GM19238 (cell line): ENCODE measurements around the gene TRPC1.
A peak's percentile ranks its signal among the peaks of the same experiment; 100 is the strongest.
"Not testable (repeated sequence)": the region's sequence is repeated elsewhere in the genome, so short reads cannot be mapped to it uniquely, and the experiment has no call there.

Source experiments
- DNase-seq: peaks from one replicate; pipeline ENCODE4 v3.0.0; 2011; ENCODE audit warnings: low spot score; ENCODE audit not compliant: insufficient read length

TRPC1 gene

GRCh38 chr3:142752605-142753004 is 28.8 kb downstream of the TRPC1 start:
- DNase-seq: not testable (repeated sequence)

DNA sequence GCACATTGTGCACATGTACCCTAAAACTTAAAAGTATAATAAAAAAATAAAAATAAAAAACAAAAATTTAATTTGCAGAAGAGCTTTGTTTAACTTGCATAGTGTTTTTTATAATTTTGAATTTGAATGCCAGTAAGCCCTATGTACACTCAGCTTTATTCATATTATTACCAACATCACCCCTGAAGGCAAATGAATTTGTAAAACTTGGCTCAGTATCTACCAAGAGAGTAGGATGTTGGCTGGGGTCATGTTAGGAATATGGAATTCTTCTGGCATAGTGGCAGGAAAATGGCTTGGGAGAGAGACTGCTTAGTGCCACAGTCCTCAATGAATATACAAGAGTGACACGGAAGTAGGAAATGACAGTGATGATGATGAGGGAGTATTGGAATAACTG is 30.7 kb downstream of the TRPC1 start:
- no peak for DNase-seq

GRCh38 chr3:142768338-142768737 is 44.5 kb downstream of the TRPC1 start:
- no peak for DNase-seq

GRCh38 chr3:142777927-142778326 is 54.1 kb downstream of the TRPC1 start:
- DNase-seq: no peak

- no peak for DNase-seq
These were observed 54.7 kb downstream of the TRPC1 start for GRCh38 chr3:142778541-142778940.

- DNase-seq: no peak
These were observed 55.8 kb downstream of the TRPC1 start for GRCh38 chr3:142779591-142779990.

DNA sequence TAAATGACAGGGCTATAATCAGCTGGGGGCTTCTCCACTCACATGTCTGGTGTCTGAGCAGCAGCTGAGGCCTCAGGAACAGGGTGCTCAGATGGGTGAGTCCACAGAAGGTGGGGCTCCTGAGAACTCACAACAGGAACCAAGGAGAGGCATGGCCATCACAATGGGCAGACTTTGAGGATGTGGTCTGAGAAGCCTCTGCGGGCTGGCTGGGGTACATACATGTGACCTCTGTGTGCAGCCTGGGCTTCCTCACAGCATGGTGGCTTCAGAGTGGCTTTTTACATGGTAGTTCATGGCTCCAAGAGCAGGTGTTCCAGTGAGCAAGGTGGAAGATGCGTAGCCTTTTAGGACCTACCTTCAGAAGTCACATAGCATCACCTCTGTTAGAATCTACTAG is 58.8 kb downstream of the TRPC1 start:
- no peak for DNase-seq

DNA sequence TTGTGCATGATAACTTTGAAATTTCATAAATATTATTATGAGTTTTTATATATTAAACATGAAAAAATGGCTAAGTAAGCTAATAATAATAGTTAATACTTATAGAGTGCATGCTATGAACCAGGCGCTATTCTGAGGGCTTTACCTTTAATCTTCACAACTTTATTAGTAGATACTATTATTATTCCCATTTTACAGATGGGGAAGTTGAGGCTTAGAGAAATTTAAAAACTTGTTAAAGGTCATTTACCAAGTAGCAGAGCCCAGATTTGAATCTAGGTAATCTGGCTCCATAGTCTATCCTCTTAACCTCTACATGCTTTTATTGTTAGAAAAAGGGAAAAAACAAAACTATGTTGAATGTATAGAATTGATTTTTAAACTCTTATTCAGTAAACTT is 60.4 kb downstream of the TRPC1 start:
- DNase-seq: no peak

DNA sequence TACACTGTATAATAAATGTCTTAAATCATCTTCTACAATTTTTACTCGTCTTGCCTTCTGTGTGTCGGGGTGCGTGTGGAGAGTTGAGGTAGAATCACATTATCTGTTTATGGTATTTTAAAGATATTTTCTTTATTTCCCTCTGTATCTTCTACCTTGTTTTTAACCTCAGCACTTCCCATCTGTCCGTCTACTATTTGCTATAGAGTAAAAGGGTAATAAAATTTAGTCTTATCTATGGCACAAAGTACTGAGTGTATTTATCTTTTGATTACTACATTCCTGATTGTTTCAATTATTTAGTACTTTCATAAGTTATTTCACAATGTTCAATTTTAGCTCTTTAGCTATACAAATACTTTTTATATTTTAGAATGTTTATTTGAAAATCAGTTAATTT is 62.2 kb downstream of the TRPC1 start:
- DNase-seq: no peak

- no peak for DNase-seq
These were observed 63.9 kb downstream of the TRPC1 start for GRCh38 chr3:142787719-142788118.

GRCh38 chr3:142794508-142794907 is 70.7 kb downstream of the TRPC1 start:
- no peak for DNase-seq

- DNase-seq: no peak
These were observed 71.5 kb downstream of the TRPC1 start for GRCh38 chr3:142795332-142795731.

GRCh38 chr3:142796823-142797222 is 73.0 kb downstream of the TRPC1 start:
- no peak for DNase-seq

GRCh38 chr3:142801746-142802145 is 77.9 kb downstream of the TRPC1 start:
- no peak for DNase-seq

GRCh38 chr3:142802891-142803290 is 79.1 kb downstream of the TRPC1 start:
- DNase-seq: no peak

GRCh38 chr3:142808103-142808917 is 84.5 kb downstream of the TRPC1 start:
- DNase-seq: no peak

DNA sequence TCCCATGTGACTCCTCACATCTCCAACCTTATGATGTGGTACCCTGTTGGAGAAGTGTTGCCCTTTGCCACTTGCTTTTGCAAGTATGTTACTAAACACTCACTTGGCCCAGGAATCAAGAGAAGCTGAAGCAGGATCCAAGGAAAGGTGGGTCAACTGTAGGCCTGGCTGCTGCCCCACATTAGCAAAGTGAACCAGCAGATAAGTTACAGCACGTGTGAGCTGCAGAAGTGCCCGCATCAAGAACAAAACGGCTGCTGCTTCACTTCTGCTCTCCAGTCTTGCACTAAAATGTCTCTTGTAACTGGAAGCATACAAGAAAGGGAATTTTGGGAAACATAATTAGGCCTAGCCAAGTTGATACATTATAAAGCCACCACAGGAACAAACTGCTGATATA is 85.4 kb downstream of the TRPC1 start:
- no peak for DNase-seq

DNA sequence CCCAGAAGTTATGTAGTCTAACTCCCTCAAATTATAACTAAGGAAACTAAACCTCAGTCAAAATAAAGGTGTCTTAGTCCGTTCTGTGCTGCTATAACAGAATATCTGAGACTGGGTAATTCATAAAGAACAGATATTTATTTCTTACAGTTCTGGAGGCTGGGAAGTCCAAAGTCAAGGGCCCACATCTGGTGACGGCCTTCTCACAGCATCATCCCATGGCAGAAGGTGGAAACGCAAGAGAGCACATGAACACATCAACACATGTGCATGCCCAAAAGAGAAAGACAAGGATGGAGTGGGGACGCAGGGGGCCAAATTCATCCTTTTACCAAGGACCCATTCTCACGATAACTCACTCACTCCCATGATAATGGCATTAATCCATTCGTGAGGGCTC is 92.0 kb downstream of the TRPC1 start:
- DNase-seq: no peak

DNA sequence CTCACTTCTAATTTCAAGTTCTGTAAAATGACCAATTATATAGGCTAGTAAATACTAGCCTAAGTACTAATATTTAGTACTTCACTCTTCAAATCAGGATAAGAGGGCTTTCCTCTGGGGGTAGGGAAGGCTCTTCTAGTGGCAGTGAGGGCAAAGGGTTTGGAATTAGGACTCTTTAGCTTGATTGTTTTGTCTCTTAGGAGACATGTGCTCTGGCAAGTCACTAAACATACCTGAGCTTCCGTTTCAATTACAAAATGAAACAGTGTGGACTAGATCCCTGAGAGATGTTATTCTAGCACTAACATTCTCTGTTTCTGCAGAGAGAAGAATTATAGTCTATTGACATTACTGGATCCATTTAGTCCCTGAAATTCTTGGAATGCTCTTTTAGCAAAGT is 93.5 kb downstream of the TRPC1 start:
- no peak for DNase-seq

DNA sequence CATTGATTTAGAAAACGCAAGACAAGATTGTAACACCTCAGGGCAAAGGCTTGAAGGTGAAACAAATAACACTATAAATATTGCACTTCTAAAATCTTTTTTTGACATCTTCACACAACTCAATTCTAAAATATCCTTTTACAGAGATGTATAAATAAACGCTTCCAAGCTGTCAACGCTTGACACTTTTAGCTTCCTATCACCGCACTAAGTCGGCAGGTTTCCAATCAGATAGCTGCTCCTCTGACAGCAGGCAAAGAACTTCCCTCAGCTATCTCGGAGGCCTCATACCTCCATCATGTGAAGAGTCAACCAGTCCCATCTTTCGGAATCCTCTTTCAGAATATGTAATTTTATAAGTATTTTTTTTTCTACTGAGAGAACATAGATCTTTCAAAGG is 94.1 kb downstream of the TRPC1 start:
- DNase-seq: no peak

- no peak for DNase-seq
These were observed 94.8 kb downstream of the TRPC1 start for GRCh38 chr3:142818651-142819050.

DNA sequence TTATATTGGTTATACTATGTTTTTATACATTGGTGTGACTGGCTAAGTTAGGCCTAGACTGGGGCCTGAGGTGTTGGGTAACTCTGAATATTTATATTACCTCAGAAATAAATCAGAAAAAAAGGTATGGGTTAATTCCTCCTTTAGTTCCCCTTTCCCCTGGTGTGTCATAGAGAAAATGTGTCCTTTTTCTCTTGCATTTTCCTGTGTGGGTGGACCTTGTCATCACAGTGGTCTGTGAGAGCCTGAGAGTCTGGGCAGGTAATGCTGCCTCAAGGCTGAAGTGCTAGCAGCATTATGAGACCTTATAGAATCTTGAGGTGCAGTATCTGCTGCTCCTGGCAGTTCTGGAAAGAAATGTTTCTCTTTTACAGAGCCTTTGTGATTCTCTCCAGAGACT is 95.3 kb downstream of the TRPC1 start:
- no peak for DNase-seq

DNA sequence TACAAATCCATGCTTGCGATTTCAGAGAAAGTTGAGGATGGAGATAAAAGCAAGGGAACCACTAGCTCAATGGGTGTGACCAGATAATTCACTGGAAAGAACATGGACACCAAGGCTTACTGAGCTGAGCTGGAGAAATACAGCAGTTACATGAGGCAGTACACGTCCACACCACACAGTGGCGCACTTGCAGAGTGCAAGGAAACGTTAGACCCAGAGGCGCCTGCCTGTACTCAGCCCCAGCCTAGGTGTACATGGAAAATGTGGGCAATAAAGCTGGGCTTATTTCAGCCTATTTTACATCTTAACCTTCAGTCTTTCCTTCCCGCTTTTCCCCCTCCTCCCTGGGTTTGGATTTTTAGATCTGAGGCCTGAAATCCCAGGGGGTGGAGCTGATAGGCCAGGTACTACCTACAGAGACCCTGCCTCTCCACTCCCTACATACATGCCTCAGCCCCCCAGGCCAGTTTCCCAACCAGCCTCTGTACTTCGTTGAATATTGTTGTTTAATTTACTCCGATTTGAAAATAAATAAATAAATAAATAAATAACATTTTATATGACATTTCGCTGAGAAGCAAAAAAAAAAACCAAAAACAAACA is 105.0 kb downstream of the TRPC1 start:
- peak; percentile 26 for DNase-seq
